Smooth muscle cell (in vitro differentiated cells): Measurements from ENCODE around the gene JAG1. TPM values are rescaled to one million over a fixed set of nuclear protein-coding genes. Genes with fewer than 3 reads are reported as not detected.

ENCODE experiments used
- DNase-seq: peaks from one replicate; lab custom pipeline; 2025; ENCODE audit not compliant: unreplicated experiment; lab: John Stamatoyannopoulos, UW
- H2AFZ ChIP-seq: fragments of 200-600 bp; sonication (generic); 2 replicates; pipeline ENCODE4 v1.6.0; 2016; ENCODE audit warnings: antibody characterized with exemption, low read depth, mild to moderate bottlenecking
- H3F3A ChIP-seq: fragments of 200-600 bp; sonication (generic); 2 replicates; pipeline ENCODE4 v1.6.0; 2017; ENCODE audit warnings: antibody characterized with exemption, low read depth
- H3K27ac ChIP-seq: fragments of 200-600 bp; sonication (generic); 2 replicates; pipeline ENCODE4 v1.5.1; 2016; ENCODE audit warnings: low read depth, mild to moderate bottlenecking
- H3K27me3 ChIP-seq: fragments of 200-600 bp; sonication (generic); 2 replicates; pipeline ENCODE4 v1.6.1; 2016; ENCODE audit warnings: low read depth, mild to moderate bottlenecking
- H3K36me3 ChIP-seq: fragments of 200-600 bp; sonication (generic); 2 replicates; pipeline ENCODE4 v1.5.1; 2016; ENCODE audit warnings: low read depth
- H3K4me1 ChIP-seq: fragments of 200-600 bp; sonication (generic); 2 replicates; pipeline ENCODE4 v1.5.1; 2016; ENCODE audit warnings: low read depth
- H3K4me2 ChIP-seq: fragments of 200-600 bp; sonication (generic); 2 replicates; pipeline ENCODE4 v1.6.0; 2016; ENCODE audit warnings: mild to moderate bottlenecking
- H3K4me3 ChIP-seq: fragments of 200-600 bp; sonication (generic); 2 replicates; pipeline ENCODE4 v1.5.1; 2016; ENCODE audit warnings: mild to moderate bottlenecking
- H3K79me2 ChIP-seq: fragments of 200-600 bp; sonication (generic); 2 replicates; pipeline ENCODE4 v1.6.0; 2016; ENCODE audit warnings: low read depth, mild to moderate bottlenecking
- H3K9ac ChIP-seq: fragments of 200-600 bp; sonication (generic); 2 replicates; pipeline ENCODE4 v1.6.0; 2016; ENCODE audit warnings: low read depth
- H3K9me3 ChIP-seq: fragments of 200-600 bp; sonication (generic); replicated peaks from 2 replicates; pipeline ENCODE4 v1.5.1; 2016; ENCODE audit warnings: low read depth
- H4K20me1 ChIP-seq: fragments of 200-600 bp; sonication (generic); 2 replicates; pipeline ENCODE4 v1.6.0; 2016; ENCODE audit warnings: low read depth
- CTCF ChIP-seq: fragments of 200-600 bp; sonication (generic); IDR thresholded peaks from 2 replicates; pipeline ENCODE4 v1.5.1; 2017; ENCODE audit warnings: borderline replicate concordance, mild to moderate bottlenecking, antibody characterized with exemption; ENCODE audit not compliant: insufficient read depth, poor library complexity, severe bottlenecking
- WGBS: methylation state at CpG from one replicate; pipeline ENCODE4 v1.1.7; 2016; ENCODE audit warnings: low lambda C conversion rate; 5-methylcytosine and 5-hydroxymethylcytosine counted together
- polyA plus RNA-seq: library from polyadenylated mRNA; unstranded; fragments of >200 nt; fragmentation: Nextera tagmentation; extraction: Ambion mirVana; gene quantifications from 2 replicates; pipeline ENCODE4 v1.2.1, GENCODE V29; 2016
- total RNA-seq: library from RNA; depleted of rRNA; stranded (reverse); fragments of >200 nt; gene quantifications from 2 replicates; pipeline ENCODE4 v1.2.3, GENCODE V29; 2014

JAG1 gene
- total and polyA plus RNA-seq, 2 experiments from 2014 or later = 45.0 to 126 TPM

GRCh38 chr20:10646886-10647420 is 26.8 kb downstream of the JAG1 start:
- H3K4me1 ChIP-seq = peaks cover 39% of the 10 kb centered on the region
- DNase-seq = no peak
- TF ChIP-seq CTCF = no peak

GRCh38 chr20:10646006-10646405 is 27.8 kb downstream of the JAG1 start:
- no peaks in the 10 kb centered on the region for H3K79me2 ChIP-seq
- 94% methylated on average over 4 of the region's 4 CpGs for WGBS
- DNase-seq = no peak

More at GRCh38 chr20:10646886-10647420, 26.8 kb downstream of the JAG1 start:
- Histone ChIP-seq H3K4me2 (no peak overlapping the region), H2AFZ (no peak overlapping the region), H3K36me3 (no peaks in the 10 kb centered on the region), H3K79me2 (no peaks in the 10 kb centered on the region), H3K9ac (no peak overlapping the region), H3K4me3 (no peak overlapping the region), H3K9me3 (no peaks in the 10 kb centered on the region), H3F3A (peaks cover 63% of the 10 kb centered on the region), H3K27me3 (no peaks in the 10 kb centered on the region), H4K20me1 (peaks cover 9% of the 10 kb centered on the region), H3K27ac (peak overlapping the region; percentile 94)
- 96% methylated on average over 9 of the region's 9 CpGs for WGBS

GRCh38 chr20:10645205-10645570 is 28.6 kb downstream of the JAG1 start:
- peaks cover 56% of the 10 kb centered on the region for H3F3A ChIP-seq
- no peak overlapping the region for H3K4me2 ChIP-seq
- no peak overlapping the region for H2AFZ ChIP-seq
- DNase-seq = no peak
- 90% methylated on average over 10 of the region's 10 CpGs for WGBS
- no peaks in the 10 kb centered on the region for H3K36me3 ChIP-seq
- H3K4me3 ChIP-seq = no peak overlapping the region
- H4K20me1 ChIP-seq = peaks cover 9% of the 10 kb centered on the region
- no peak overlapping the region for H3K9ac ChIP-seq
- peak overlapping the region; percentile 72 for H3K27ac ChIP-seq
- H3K4me1 ChIP-seq = peaks cover 28% of the 10 kb centered on the region
- TF ChIP-seq CTCF = no peak
- no peaks in the 10 kb centered on the region for H3K27me3 ChIP-seq
- no peaks in the 10 kb centered on the region for H3K79me2 ChIP-seq
- no peaks in the 10 kb centered on the region for H3K9me3 ChIP-seq

More at GRCh38 chr20:10646006-10646405, 27.8 kb downstream of the JAG1 start:
- H2AFZ ChIP-seq = no peak overlapping the region
- no peaks in the 10 kb centered on the region for H3K9me3 ChIP-seq
- no peak overlapping the region for H3K27ac ChIP-seq
- H3F3A ChIP-seq = peaks cover 58% of the 10 kb centered on the region
- no peak overlapping the region for H3K4me3 ChIP-seq
- no peak overlapping the region for H3K4me2 ChIP-seq
- H4K20me1 ChIP-seq = peaks cover 9% of the 10 kb centered on the region
- peaks cover 30% of the 10 kb centered on the region for H3K4me1 ChIP-seq
- no peak for TF ChIP-seq CTCF
- no peak overlapping the region for H3K9ac ChIP-seq
- H3K36me3 ChIP-seq = no peaks in the 10 kb centered on the region
- no peaks in the 10 kb centered on the region for H3K27me3 ChIP-seq

GRCh38 chr20:10644458-10645204 is 29.2 kb downstream of the JAG1 start:
- 56% methylated on average over 14 of the region's 14 CpGs for WGBS
- no peak overlapping the region for H3K4me2 ChIP-seq
- no peak overlapping the region for H2AFZ ChIP-seq
- H3K36me3 ChIP-seq = peaks cover under 1% of the 10 kb centered on the region
- H3K4me3 ChIP-seq = no peak overlapping the region
- no peaks in the 10 kb centered on the region for H3K79me2 ChIP-seq
- no peak overlapping the region for H3K9ac ChIP-seq
- H3K4me1 ChIP-seq = peaks cover 27% of the 10 kb centered on the region
- peak overlapping the region; percentile 72 for H3K27ac ChIP-seq
- no peaks in the 10 kb centered on the region for H3K9me3 ChIP-seq
- TF ChIP-seq CTCF = no peak
- DNase-seq = no peak
- H3K27me3 ChIP-seq = no peaks in the 10 kb centered on the region
- peaks cover 9% of the 10 kb centered on the region for H4K20me1 ChIP-seq
- peaks cover 55% of the 10 kb centered on the region for H3F3A ChIP-seq
